ENCODE results near the gene C1RL.

DNA sequence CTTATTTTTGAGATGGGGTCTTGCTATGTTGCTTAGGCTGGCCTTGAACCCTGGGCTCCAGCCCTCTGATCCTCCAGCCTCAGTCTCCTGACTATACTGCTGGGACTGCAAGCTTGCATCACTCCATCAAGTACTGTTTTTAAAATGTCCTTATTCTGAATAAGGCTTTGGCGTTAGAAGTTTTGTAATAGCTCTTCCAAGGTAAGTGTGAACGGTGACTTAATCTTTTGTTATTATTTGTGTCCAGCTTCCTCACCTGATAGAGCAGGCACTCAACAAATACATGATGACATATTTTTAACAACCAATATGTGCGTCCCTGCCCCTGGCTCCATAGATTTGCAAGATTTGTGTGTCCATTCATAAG is 1.4 kb downstream of the C1RL start:
- no peak for TF ChIP-seq POLR2A (IDR thresholded peaks at IDR 0.05)
- TF ChIP-seq, protein P1, sequence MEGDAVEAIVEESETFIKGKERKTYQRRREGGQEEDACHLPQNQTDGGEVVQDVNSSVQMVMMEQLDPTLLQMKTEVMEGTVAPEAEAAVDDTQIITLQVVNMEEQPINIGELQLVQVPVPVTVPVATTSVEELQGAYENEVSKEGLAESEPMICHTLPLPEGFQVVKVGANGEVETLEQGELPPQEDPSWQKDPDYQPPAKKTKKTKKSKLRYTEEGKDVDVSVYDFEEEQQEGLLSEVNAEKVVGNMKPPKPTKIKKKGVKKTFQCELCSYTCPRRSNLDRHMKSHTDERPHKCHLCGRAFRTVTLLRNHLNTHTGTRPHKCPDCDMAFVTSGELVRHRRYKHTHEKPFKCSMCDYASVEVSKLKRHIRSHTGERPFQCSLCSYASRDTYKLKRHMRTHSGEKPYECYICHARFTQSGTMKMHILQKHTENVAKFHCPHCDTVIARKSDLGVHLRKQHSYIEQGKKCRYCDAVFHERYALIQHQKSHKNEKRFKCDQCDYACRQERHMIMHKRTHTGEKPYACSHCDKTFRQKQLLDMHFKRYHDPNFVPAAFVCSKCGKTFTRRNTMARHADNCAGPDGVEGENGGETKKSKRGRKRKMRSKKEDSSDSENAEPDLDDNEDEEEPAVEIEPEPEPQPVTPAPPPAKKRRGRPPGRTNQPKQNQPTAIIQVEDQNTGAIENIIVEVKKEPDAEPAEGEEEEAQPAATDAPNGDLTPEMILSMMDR (IDR thresholded peaks at IDR 0.05) = no peak

Data from vagina (tissue), 2 donors.